Thymus (tissue), 11 donors: ENCODE measurements around the gene PIEZO1. TPM values are rescaled to one million over a fixed set of nuclear protein-coding genes. Genes with fewer than 3 reads are reported as not detected.
A peak's percentile ranks its signal among the peaks of the same experiment; 100 is the strongest.
"Not testable (repeated sequence)": the region's sequence is repeated elsewhere in the genome, so short reads cannot be mapped to it uniquely, and the experiment has no call there.

Source experiments
- DNase-seq, 9 donors: peaks; one replicate each; pipeline ENCODE4 v3.0.0-alpha.2; 2013; ENCODE audit warnings: low spot score in 9 of 9, low read depth in 6 of 9, missing footprints in 1 of 9
- H3K27ac ChIP-seq, 2 donors: one replicate each; pipeline ENCODE4 v1.5.1; 2013; ENCODE audit warnings: control low read depth in 1 of 2, low read depth in 1 of 2, low read length in 1 of 2, mild to moderate bottlenecking in 1 of 2, moderate library complexity in 1 of 2
- H3K27me3 ChIP-seq, 2 donors: one replicate each; pipeline ENCODE4 v1.5.1; 2013; ENCODE audit warnings: low read length in 1 of 2; ENCODE audit not compliant: control insufficient read depth in 2 of 2, insufficient read depth in 1 of 2
- H3K36me3 ChIP-seq, 2 donors: one replicate each; pipeline ENCODE4 v1.5.1; 2013; ENCODE audit warnings: low read length in 1 of 2, mild to moderate bottlenecking in 1 of 2, moderate library complexity in 1 of 2; ENCODE audit not compliant: control insufficient read depth in 2 of 2, insufficient read depth in 2 of 2
- H3K4me1 ChIP-seq, 2 donors: one replicate each; pipeline ENCODE4 v1.5.1; 2013; ENCODE audit warnings: low read length in 2 of 2; ENCODE audit not compliant: control insufficient read depth in 2 of 2, insufficient read depth in 2 of 2
- H3K4me3 ChIP-seq, 2 donors: one replicate each; pipeline ENCODE4 v1.5.1; 2013; ENCODE audit warnings: low read length in 2 of 2, control low read depth in 1 of 2, mild to moderate bottlenecking in 1 of 2
- H3K9me3 ChIP-seq, 2 donors: one replicate each; pipeline ENCODE4 v1.5.1; 2013; ENCODE audit warnings: low read length in 1 of 2, mild to moderate bottlenecking in 1 of 2; ENCODE audit not compliant: control insufficient read depth in 2 of 2, insufficient read depth in 1 of 2
- WGBS: extraction: QIAGEN DNeasy Blood & Tissue Kit; methylation state at CpG from one replicate; pipeline ENCODE4 v1.1.7; 2013; 5-methylcytosine and 5-hydroxymethylcytosine counted together
- polyA plus RNA-seq: library from polyadenylated mRNA; stranded (reverse); fragments of 200-250 nt; gene quantifications from one replicate; pipeline ENCODE4 v1.2.3, GENCODE V29; 2013
- total RNA-seq: library from RNA; stranded (reverse); fragments of 120-200 nt; gene quantifications from one replicate; pipeline ENCODE4 v1.2.4, GENCODE V29; 2013
- donor health status: healthy.

Gene PIEZO1
- total and polyA plus RNA-seq, 2 donors, result 25.2 to 115 TPM

GRCh38 chr16:88772871-88773811 lies 11.9 kb downstream of the PIEZO1 start:
- H3K27me3 ChIP-seq, result peaks cover 0 to 5% of the 10 kb centered on the region in 2 donors
- H3K27ac ChIP-seq, result no peak overlapping the region
- peaks cover 0 to 5% of the 10 kb centered on the region in 2 donors for H3K36me3 ChIP-seq
- no peak overlapping the region for H3K4me3 ChIP-seq
- DNase-seq, result no peak
- 74% methylated on average over 29 of the region's 29 CpGs for WGBS
- H3K4me1 ChIP-seq, result peaks cover 23 to 55% of the 10 kb centered on the region in 2 donors
- no peaks in the 10 kb centered on the region for H3K9me3 ChIP-seq

- WGBS, result 95% methylated on average over 17 of the region's 23 CpGs
- not testable (repeated sequence) for H3K36me3 ChIP-seq, H3K27ac ChIP-seq, H3K9me3 ChIP-seq, H3K27me3 ChIP-seq, DNase-seq, H3K4me3 ChIP-seq
- peaks cover 23 to 61% of the 10 kb centered on the region in 2 donors for H3K4me1 ChIP-seq
Observed at GRCh38 chr16:88771781-88772180, 13.2 kb downstream of the PIEZO1 start.

- H3K36me3 ChIP-seq, result peaks cover 1 to 6% of the 10 kb centered on the region in 2 donors
- peak overlapping the region; percentile 20 to 46 for H3K27ac ChIP-seq
- no peaks in the 10 kb centered on the region for H3K9me3 ChIP-seq
- no peak for DNase-seq
- WGBS, result 69% methylated on average over 19 of the region's 19 CpGs
- peak overlapping the region in 1 of 2 donors; percentile 30 for H3K4me3 ChIP-seq
- no peaks in the 10 kb centered on the region for H3K27me3 ChIP-seq
- peaks cover 23 to 65% of the 10 kb centered on the region in 2 donors for H3K4me1 ChIP-seq
Observed at GRCh38 chr16:88771294-88771772, 13.7 kb downstream of the PIEZO1 start.

- peak overlapping the region in 1 of 2 donors; percentile 30 for H3K4me3 ChIP-seq
- H3K36me3 ChIP-seq, result peaks cover 6 to 7% of the 10 kb centered on the region in 2 donors
- DNase-seq, result peak in 2 of 9 donors; percentile 68 to 80
- H3K4me1 ChIP-seq, result peaks cover 23 to 68% of the 10 kb centered on the region in 2 donors
- H3K27ac ChIP-seq, result peak overlapping the region; percentile 20 to 46
- no peaks in the 10 kb centered on the region for H3K9me3 ChIP-seq
- 40% methylated on average over 41 of the region's 41 CpGs for WGBS
- no peaks in the 10 kb centered on the region for H3K27me3 ChIP-seq
Observed at GRCh38 chr16:88770461-88771293, 14.3 kb downstream of the PIEZO1 start.

GRCh38 chr16:88769617-88770460 lies 15.2 kb downstream of the PIEZO1 start:
- H3K4me1 ChIP-seq, result peaks cover 23 to 68% of the 10 kb centered on the region in 2 donors
- H3K27me3 ChIP-seq, result no peaks in the 10 kb centered on the region
- peaks cover 4 to 7% of the 10 kb centered on the region in 2 donors for H3K36me3 ChIP-seq
- no peak overlapping the region for H3K27ac ChIP-seq
- H3K9me3 ChIP-seq, result no peaks in the 10 kb centered on the region
- no peak overlapping the region for H3K4me3 ChIP-seq
- peak in 2 of 9 donors; percentile 65 to 75 for DNase-seq
- 83% methylated on average over 30 of the region's 30 CpGs for WGBS

GRCh38 chr16:88768071-88768783 lies 16.8 kb downstream of the PIEZO1 start:
- H3K4me3 ChIP-seq, result no peak overlapping the region
- H3K27me3 ChIP-seq, result no peaks in the 10 kb centered on the region
- no peaks in the 10 kb centered on the region for H3K9me3 ChIP-seq
- H3K27ac ChIP-seq, result no peak overlapping the region
- H3K4me1 ChIP-seq, result peaks cover 23 to 61% of the 10 kb centered on the region in 2 donors
- DNase-seq, result no peak
- peaks cover 9 to 12% of the 10 kb centered on the region in 2 donors for H3K36me3 ChIP-seq
- 92% methylated on average over 24 of the region's 24 CpGs for whole genome bisulfite sequencing

GRCh38 chr16:88767546-88768070 lies 17.4 kb downstream of the PIEZO1 start:
- Histone ChIP-seq H3K4me3 (no peak overlapping the region), H3K27me3 (no peaks in the 10 kb centered on the region), H3K27ac (no peak overlapping the region), H3K9me3 (no peaks in the 10 kb centered on the region), H3K36me3 (peaks cover 9 to 15% of the 10 kb centered on the region in 2 donors), H3K4me1 (peaks cover 23 to 55% of the 10 kb centered on the region in 2 donors)
- DNase-seq, result no peak
- WGBS, result 94% methylated on average over 12 of the region's 12 CpGs

- DNase-seq, result no peak
- Histone ChIP-seq H3K27me3 (no peaks in the 10 kb centered on the region), H3K27ac (no peak overlapping the region), H3K36me3 (peaks cover 9 to 15% of the 10 kb centered on the region in 2 donors), H3K9me3 (no peaks in the 10 kb centered on the region), H3K4me3 (no peak overlapping the region), H3K4me1 (peaks cover 21 to 48% of the 10 kb centered on the region in 2 donors)
- 97% methylated on average over 11 of the region's 11 CpGs for WGBS
Observed at GRCh38 chr16:88766975-88767374, 18.0 kb downstream of the PIEZO1 start.
